Transverse colon (tissue), 4 donors: ENCODE results near the gene LSR. TPM values are rescaled to one million over a fixed set of nuclear protein-coding genes. Genes with fewer than 3 reads are reported as not detected.

Experiments
- DNase-seq: peaks from one replicate; pipeline ENCODE4 v3.0.0-alpha.2; 2019
- H3K27ac ChIP-seq, 4 donors: fragments of 200-600 bp; sonication (generic); 2 replicates each; pipeline ENCODE4 v1.5.1; 2016 to 2018; ENCODE audit warnings: inconsistent platforms in 4 of 4
- H3K27me3 ChIP-seq: fragments of 200-600 bp; sonication (generic); 2 replicates; pipeline ENCODE4 v1.5.1; 2017; ENCODE audit warnings: inconsistent platforms
- H3K36me3 ChIP-seq, 4 donors: fragments of 200-600 bp; sonication (generic); 2 replicates each; pipeline ENCODE4 v1.5.1; 2017 to 2019; ENCODE audit warnings: inconsistent platforms in 4 of 4
- H3K4me1 ChIP-seq, 4 donors: fragments of 200-600 bp; sonication (generic); 2 replicates each; pipeline ENCODE4 v1.5.1; 2017 to 2020; ENCODE audit warnings: inconsistent platforms in 4 of 4
- H3K4me3 ChIP-seq, 4 donors: fragments of 200-600 bp; sonication (generic); 1 replicate in 1 of 4; 2 replicates in 3 of 4; pipeline versions ENCODE4 v1.5.1 to v1.6.1; 2017 to 2019; ENCODE audit warnings: inconsistent platforms in 4 of 4
- H3K9me3 ChIP-seq, 2 donors: fragments of 200-600 bp; sonication (generic); 2 replicates each; pipeline ENCODE4 v1.5.1; 2017 to 2019; ENCODE audit warnings: inconsistent platforms in 2 of 2
- CTCF ChIP-seq, 5 experiments: fragments of 200-600 bp in 3 of 5; fragments of 450-650 bp in 2 of 5; sonication (generic) in 3 of 5; IDR thresholded peaks; 1 replicate in 2 of 5; 2 replicates in 3 of 5; pipeline ENCODE4 v1.5.1; 2016 to 2017; ENCODE audit warnings: antibody characterized with exemption in 5 of 5, inconsistent platforms in 3 of 5, mild to moderate bottlenecking in 2 of 5, moderate library complexity in 1 of 5
- EP300 ChIP-seq: sonication (generic); formaldehyde crosslinking; IDR thresholded peaks from one replicate; pipeline ENCODE4 v1.6.1; 2017; ENCODE audit warnings: antibody characterized with exemption, low read depth
- POLR2A ChIP-seq: fragments of 450-650 bp; IDR thresholded peaks from one replicate; pipeline ENCODE4 v1.6.1; 2016; ENCODE audit warnings: antibody characterized with exemption, mild to moderate bottlenecking, moderate library complexity
- POLR2AphosphoS5 ChIP-seq, 3 donors: sonication (generic); formaldehyde crosslinking; IDR thresholded peaks; one replicate each; pipeline ENCODE4 v1.6.1; 2016; ENCODE audit warnings: antibody characterized with exemption in 3 of 3
- WGBS, 2 donors: methylation state at CpG; one replicate each; pipeline ENCODE4 v1.1.5; 2018; ENCODE audit warnings: low coverage in 1 of 2; 5-methylcytosine and 5-hydroxymethylcytosine counted together
- in situ Hi-C, 4 donors: fragments of 200-750 bp; cut with MboI; loops; one replicate each; pipeline versions ENCODE4 v1.15.0 to v1.15.1; 2017; ENCODE audit warnings: low sequenced_read_pairs in 3 of 4, low pct_ligation_motif_present in 1 of 4, low pct_unique_long_range_greater_than_20kb in 1 of 4
- intact Hi-C: fragments of 100-400 bp; cut with DNase I; formaldehyde crosslinking; loops from one replicate; pipeline ENCODE4 v1.15.1; 2023; ENCODE audit warnings: low total_unique reads
- total RNA-seq, 4 donors: library from RNA; depleted of rRNA; stranded (reverse); fragments of >200 nt; gene quantifications; one replicate each; pipeline ENCODE4 v1.1.0, GENCODE V29; 2016

Gene LSR
- total RNA-seq, 4 donors from 2014 or later, result 124 to 484 (median 330) TPM

GRCh38 chr19:35315883-35316282 is 67.1 kb downstream of the LSR start:
- H3K9me3 ChIP-seq, result no peaks in the 10 kb centered on the region
- DNase-seq, result no peak
- TF ChIP-seq POLR2AphosphoS5 (IDR thresholded peaks at IDR 0.05) (no peak), POLR2A (no peak), EP300 (no peak), CTCF (IDR thresholded peaks at IDR 0.05) (no peak)
- no peaks in the 10 kb centered on the region for H3K36me3 ChIP-seq
- intact Hi-C loops, result no loop called here
- H3K27me3 ChIP-seq, result no peaks in the 10 kb centered on the region
- WGBS, 2 donors, result 82% methylated on average over 8 of the region's 9 CpGs; no CpG with 5 or more reads in 1 of the 2 donors
- H3K4me1 ChIP-seq, result no peaks in the 10 kb centered on the region
- no peak overlapping the region for H3K4me3 ChIP-seq
- in situ Hi-C loops, result no loop called here
- H3K27ac ChIP-seq, result no peak overlapping the region

- intact Hi-C loops (no loop called here), in situ Hi-C loops (no loop called here)
- Histone ChIP-seq H3K27ac (no peak overlapping the region), H3K4me1 (no peaks in the 10 kb centered on the region), H3K9me3 (no peaks in the 10 kb centered on the region), H3K36me3 (no peaks in the 10 kb centered on the region), H3K4me3 (no peak overlapping the region), H3K27me3 (no peaks in the 10 kb centered on the region)
- no peak for DNase-seq
- TF ChIP-seq POLR2AphosphoS5 (IDR thresholded peaks at IDR 0.05), result no peak
- no peak for TF ChIP-seq POLR2A
- 68 to 96% methylated on average over 5 to 9 of the region's 9 CpGs for WGBS, 2 donors
Measured at GRCh38 chr19:35316560-35316959, 67.8 kb downstream of the LSR start.

Other genes with a start within 250 kb of the LSR start
- gene GRAMD1A, start 248.7 kb upstream of the LSR start, total RNA-seq, result 10 to 100 TPM; 14.2 to 32.1 (median 21.6) TPM
- 10 to 100 TPM in 1 of 4 donors, 1 to 10 TPM in 2, under 1 TPM in 1; 0.60 to 14.2 (median 3.2) TPM for gene SCN1B, start 218.5 kb upstream of the LSR start, total RNA-seq
- gene HPN, start 207.3 kb upstream of the LSR start, total RNA-seq, result under 1 TPM in 2 of 4 donors, not detected in 2; 0.32 to 0.68 TPM
- gene FXYD3, start 133.2 kb upstream of the LSR start, total RNA-seq, result 1,000 to 10,000 TPM; 1,678 to 4,641 (median 3,622) TPM
- 10 to 100 TPM in 3 of 4 donors, 1 to 10 TPM in 1; 9.8 to 71.8 (median 25.9) TPM for gene LGI4, start 113.9 kb upstream of the LSR start, total RNA-seq
- gene FXYD1, start 110.2 kb upstream of the LSR start, total RNA-seq, result 10 to 100 TPM in 2 of 4 donors, not detected in 2; 10.6 to 29.2 TPM
- gene FXYD7, start 105.7 kb upstream of the LSR start, total RNA-seq, result not detected
- 10 to 100 TPM in 2 of 4 donors, 1 to 10 TPM in 2; 2.0 to 57.2 (median 15.1) TPM for gene FXYD5, start 94.3 kb upstream of the LSR start, total RNA-seq
- not detected for gene FAM187B, start 20.3 kb upstream of the LSR start, total RNA-seq
- 100 to 1,000 TPM in 3 of 4 donors, 10 to 100 TPM in 1; 95.9 to 207 (median 140) TPM for gene USF2, start 20.0 kb downstream of the LSR start, total RNA-seq
- not detected for gene HAMP, start 33.5 kb downstream of the LSR start, total RNA-seq
- not detected for gene MAG, start 43.2 kb downstream of the LSR start, total RNA-seq
- gene CD22, start 80.2 kb downstream of the LSR start, total RNA-seq, result 10 to 100 TPM in 2 of 4 donors, 1 to 10 TPM in 1, not detected in 1; 4.4 to 27.7 (median 21.1) TPM
- under 1 TPM in 1 of 4 donors, not detected in 3; 0.32 TPM for gene FFAR1, start 98.9 kb downstream of the LSR start, total RNA-seq
- gene FFAR3, start 109.5 kb downstream of the LSR start, total RNA-seq, result under 1 TPM in 1 of 4 donors, not detected in 3; 0.27 TPM
- gene GPR42, start 122.1 kb downstream of the LSR start, total RNA-seq, result not detected
- gene FFAR2, start 199.3 kb downstream of the LSR start, total RNA-seq, result 1 to 10 TPM in 1 of 4 donors, under 1 TPM in 1, not detected in 2; 0.32 to 2.2 TPM
- not detected for gene KRTDAP, start 241.5 kb downstream of the LSR start, total RNA-seq